Measurements from ENCODE around the gene CAMK4. TPM values are rescaled to one million over a fixed set of nuclear protein-coding genes. Genes with fewer than 3 reads are reported as not detected.
A peak's percentile ranks its signal among the peaks of the same experiment; 100 is the strongest.

The CAMK4 gene
- total RNA-seq, 2 experiments from 2014 or later: 40.6 to 44.4 TPM

GRCh38 chr5:111512375-111513130 is 288.4 kb downstream of the CAMK4 start, which contains the start of gene STARD4:
Gene STARD4, minus strand, starts transcription at chr5:111512535. Its CDS starts 5,102 bp downstream, at chr5:111507433.
- peaks cover 37% of the 10 kb centered on the region for H3K4me1 Mint-ChIP-seq (ENCODE audit: low read depth)
- CTCF ChIA-PET: interaction anchor here (1.0 to 4.0 kb wide), 4 partner anchors 13 to 648 kb away, joined by 3 to 24 read pairs (median 5); no protein-coding TSS in a partner anchor
- no peaks in the 10 kb centered on the region for H3K36me3 Mint-ChIP-seq (ENCODE audit: low read depth)
- H3K27ac Mint-ChIP-seq: peak within 1 kb of the TSS; percentile 94
- no peaks in the 10 kb centered on the region for H3K9me3 Mint-ChIP-seq
- H3K27me3 Mint-ChIP-seq (ENCODE audit: low read depth): no peaks in the 10 kb centered on the region
- H3K4me3 Mint-ChIP-seq: peak within 1 kb of the TSS; percentile 93
- DNase-seq: peak; percentile 95
- intact Hi-C loops (cut with micrococcal nuclease): loop anchor here (1.0 to 10.0 kb wide), 8 partner anchors 18 to 758 kb away; partner anchors contain the start of genes NREP and WDR36

GRCh38 chr5:111513131-111513520 is 288.9 kb downstream of the CAMK4 start:
- Mint-ChIP-seq H3K27me3 (ENCODE audit: low read depth) (no peaks in the 10 kb centered on the region), H3K4me3 (peak overlapping the region; percentile 93), H3K36me3 (ENCODE audit: low read depth) (no peaks in the 10 kb centered on the region), H3K27ac (peak overlapping the region; percentile 94), H3K9me3 (no peaks in the 10 kb centered on the region), H3K4me1 (ENCODE audit: low read depth) (peaks cover 32% of the 10 kb centered on the region)
- CTCF ChIA-PET: interaction anchor here (1.2 to 4.0 kb wide), 3 partner anchors 11 to 38 kb away, joined by 3 to 24 read pairs (median 3); no protein-coding TSS in a partner anchor
- DNase-seq: no peak
- intact Hi-C loops (cut with micrococcal nuclease): loop anchor here (2.0 to 10.0 kb wide), 4 partner anchors 176 to 758 kb away; partner anchors contain the start of gene WDR36

GRCh38 chr5:111514087-111514486 is 289.9 kb downstream of the CAMK4 start:
- Mint-ChIP-seq H3K27me3 (ENCODE audit: low read depth) (no peaks in the 10 kb centered on the region), H3K9me3 (no peaks in the 10 kb centered on the region), H3K36me3 (ENCODE audit: low read depth) (no peaks in the 10 kb centered on the region), H3K4me1 (ENCODE audit: low read depth) (peaks cover 24% of the 10 kb centered on the region), H3K4me3 (no peak overlapping the region), H3K27ac (no peak overlapping the region)
- CTCF ChIA-PET: interaction anchor here (1.5 to 4.0 kb wide), 2 partner anchors 10 to 17 kb away, joined by 3 to 24 read pairs; no protein-coding TSS in a partner anchor
- intact Hi-C loops (cut with micrococcal nuclease): loop anchor here (10.0 kb wide), 1 partner anchor 759 kb away; no protein-coding TSS in a partner anchor
- no peak for DNase-seq

- no peaks in the 10 kb centered on the region for H3K27me3 Mint-ChIP-seq (ENCODE audit: low read depth)
- DNase-seq: no peak
- no peaks in the 10 kb centered on the region for H3K9me3 Mint-ChIP-seq
- intact Hi-C loops (cut with micrococcal nuclease): loop anchor here (10.0 kb wide), 1 partner anchor 763 kb away; no protein-coding TSS in a partner anchor
- no peak overlapping the region for H3K4me3 Mint-ChIP-seq
- H3K27ac Mint-ChIP-seq: no peak overlapping the region
- peaks cover 3% of the 10 kb centered on the region for H3K4me1 Mint-ChIP-seq (ENCODE audit: low read depth)
- no peaks in the 10 kb centered on the region for H3K36me3 Mint-ChIP-seq (ENCODE audit: low read depth)
- CTCF ChIA-PET: interaction anchor here (1.0 kb wide), 1 partner anchor 14 kb away, joined by 3 read pairs; no protein-coding TSS in a partner anchor
Observed at GRCh38 chr5:111517853-111518501, 293.8 kb downstream of the CAMK4 start.

GRCh38 chr5:111518777-111519176 is 294.6 kb downstream of the CAMK4 start:
- H3K9me3 Mint-ChIP-seq: no peaks in the 10 kb centered on the region
- no peaks in the 10 kb centered on the region for H3K36me3 Mint-ChIP-seq (ENCODE audit: low read depth)
- CTCF ChIA-PET: no interaction called here
- intact Hi-C loops (cut with micrococcal nuclease): loop anchor here (10.0 kb wide), 1 partner anchor 764 kb away; no protein-coding TSS in a partner anchor
- no peak overlapping the region for H3K4me3 Mint-ChIP-seq
- no peaks in the 10 kb centered on the region for H3K4me1 Mint-ChIP-seq (ENCODE audit: low read depth)
- no peak for DNase-seq
- no peak overlapping the region for H3K27ac Mint-ChIP-seq
- no peaks in the 10 kb centered on the region for H3K27me3 Mint-ChIP-seq (ENCODE audit: low read depth)

- intact Hi-C loops (cut with micrococcal nuclease): no loop called here
- no peak for DNase-seq
- H3K4me3 Mint-ChIP-seq: no peak overlapping the region
Observed at GRCh38 chr5:111520908-111521307, 296.7 kb downstream of the CAMK4 start.

GRCh38 chr5:111528056-111528455 is 303.9 kb downstream of the CAMK4 start:
- CTCF ChIA-PET: no interaction called here
- H3K9me3 Mint-ChIP-seq: no peaks in the 10 kb centered on the region
- peaks cover 16% of the 10 kb centered on the region for H3K4me1 Mint-ChIP-seq (ENCODE audit: low read depth)
- H3K4me3 Mint-ChIP-seq: no peak overlapping the region
- DNase-seq: no peak
- no peaks in the 10 kb centered on the region for H3K27me3 Mint-ChIP-seq (ENCODE audit: low read depth)
- H3K27ac Mint-ChIP-seq: no peak overlapping the region
- intact Hi-C loops (cut with micrococcal nuclease): no loop called here
- no peaks in the 10 kb centered on the region for H3K36me3 Mint-ChIP-seq (ENCODE audit: low read depth)

More at GRCh38 chr5:111520908-111521307, 296.7 kb downstream of the CAMK4 start:
- Mint-ChIP-seq H3K36me3 (ENCODE audit: low read depth) (no peaks in the 10 kb centered on the region), H3K9me3 (no peaks in the 10 kb centered on the region), H3K4me1 (ENCODE audit: low read depth) (no peaks in the 10 kb centered on the region), H3K27ac (no peak overlapping the region), H3K27me3 (ENCODE audit: low read depth) (no peaks in the 10 kb centered on the region)
- CTCF ChIA-PET: interaction anchor here (1.2 to 2.3 kb wide), 3 partner anchors 9 to 10 kb away, joined by 3 to 7 read pairs (median 5); no protein-coding TSS in a partner anchor

- peaks cover 16% of the 10 kb centered on the region for H3K4me1 Mint-ChIP-seq (ENCODE audit: low read depth)
- H3K36me3 Mint-ChIP-seq (ENCODE audit: low read depth): no peaks in the 10 kb centered on the region
Observed at GRCh38 chr5:111530298-111530740, 306.1 kb downstream of the CAMK4 start.

GRCh38 chr5:111532886-111533582 is 308.9 kb downstream of the CAMK4 start:
- no peaks in the 10 kb centered on the region for H3K36me3 Mint-ChIP-seq (ENCODE audit: low read depth)
- intact Hi-C loops (cut with micrococcal nuclease): no loop called here
- no peak overlapping the region for H3K4me3 Mint-ChIP-seq
- CTCF ChIA-PET: interaction anchor here (1.2 to 3.7 kb wide), 7 partner anchors 9 to 618 kb away, joined by 3 to 27 read pairs (median 6); no protein-coding TSS in a partner anchor
- no peak for DNase-seq
- peaks cover 4% of the 10 kb centered on the region for H3K27me3 Mint-ChIP-seq (ENCODE audit: low read depth)
- peaks cover 6% of the 10 kb centered on the region for H3K9me3 Mint-ChIP-seq
- H3K27ac Mint-ChIP-seq: no peak overlapping the region
- H3K4me1 Mint-ChIP-seq (ENCODE audit: low read depth): peaks cover 16% of the 10 kb centered on the region

More at GRCh38 chr5:111530298-111530740, 306.1 kb downstream of the CAMK4 start:
- H3K27me3 Mint-ChIP-seq (ENCODE audit: low read depth): no peaks in the 10 kb centered on the region
- CTCF ChIA-PET: interaction anchor here (0.6 to 3.7 kb wide), 7 partner anchors 8 to 196 kb away, joined by 3 to 27 read pairs (median 7); partner anchors contain the start of gene STARD4
- intact Hi-C loops (cut with micrococcal nuclease): loop anchor here (1.0 to 2.0 kb wide), 6 partner anchors 18 to 630 kb away; partner anchors contain the start of genes NREP and STARD4
- peak; percentile 92 for DNase-seq
- H3K4me3 Mint-ChIP-seq: peak overlapping the region; percentile 62
- H3K27ac Mint-ChIP-seq: peak overlapping the region; percentile 83
- peaks cover 6% of the 10 kb centered on the region for H3K9me3 Mint-ChIP-seq

- Mint-ChIP-seq H3K4me3 (no peak overlapping the region), H3K27ac (no peak overlapping the region), H3K4me1 (ENCODE audit: low read depth) (peaks cover 3% of the 10 kb centered on the region), H3K27me3 (ENCODE audit: low read depth) (peaks cover 11% of the 10 kb centered on the region), H3K9me3 (peaks cover 6% of the 10 kb centered on the region), H3K36me3 (ENCODE audit: low read depth) (no peaks in the 10 kb centered on the region)
- intact Hi-C loops (cut with micrococcal nuclease): no loop called here
- CTCF ChIA-PET: interaction anchor here (1.1 kb wide), 1 partner anchor 19 kb away, joined by 4 read pairs; no protein-coding TSS in a partner anchor
- DNase-seq: no peak
Observed at GRCh38 chr5:111535879-111536549, 311.8 kb downstream of the CAMK4 start.

Data from activated naive CD4-positive, alpha-beta T cell treated with anti-CD3 and anti-CD28 coated beads for 36 hours (primary cell).